ENCODE measurements around the gene INAVA. TPM values are rescaled to one million over a fixed set of nuclear protein-coding genes. Genes with fewer than 3 reads are reported as not detected.

Gene INAVA
- total RNA-seq, 1 experiment from 2014 or later = 36.8 TPM

GRCh38 chr1:200899015-200899386 is 4.3 kb downstream of the INAVA start:
- Mint-ChIP-seq H3K4me1 (peaks cover 31 to 38% of the 10 kb centered on the region in 2 experiments), H3K27me3 (ENCODE audit: low read depth) (no peaks in the 10 kb centered on the region), H3K27ac (peak overlapping the region in 2 of 3 experiments; percentile 77 to 82; a peak in 1 of 7 replicates), H3K9me3 (no peaks in the 10 kb centered on the region; a peak in 1 of 5 replicates), H3K4me3 (no peak overlapping the region), H3K36me3 (ENCODE audit: insufficient read depth in 1 of 3, low read depth in 3 of 3) (peaks cover 28 to 55% (median 52%) of the 10 kb centered on the region in 3 experiments; a peak in 6 of 7 replicates)
- Histone ChIP-seq H2BK12ac (ENCODE audit: insufficient read length, low read depth, low read length) (no peak overlapping the region), H3K23me2 (ENCODE audit: insufficient read length, low read depth, low read length, poor library complexity, severe bottlenecking) (no peaks in the 10 kb centered on the region), H3K27me3 (ENCODE audit: insufficient read depth, low read length) (no peaks in the 10 kb centered on the region), H3K23ac (ENCODE audit: insufficient read length, low read depth, low read length) (no peak overlapping the region), H2BK5ac (ENCODE audit: insufficient read length, low read length) (no peak overlapping the region), H4K20me1 (ENCODE audit: control insufficient read depth, insufficient read depth, insufficient read length) (peaks cover 2% of the 10 kb centered on the region), H2BK15ac (ENCODE audit: low read depth, low read length) (no peak overlapping the region), H3K18ac (ENCODE audit: insufficient read length, low read depth, low read length) (no peak overlapping the region), H3K79me2 (ENCODE audit: insufficient read depth, low read length) (peaks cover 15% of the 10 kb centered on the region; the same call in 1 of the 2 replicates), H4K91ac (ENCODE audit: insufficient read length, low read depth, low read length) (no peak overlapping the region), H2AFZ (ENCODE audit: low read length) (no peak overlapping the region), H3K56ac (ENCODE audit: insufficient read length, low read depth, low read length) (no peak overlapping the region), H3K27ac (ENCODE audit: insufficient read length, low read depth, low read length) (no peak overlapping the region), H2BK120ac (ENCODE audit: low read depth, low read length, poor library complexity, severe bottlenecking) (no peak overlapping the region), H2BK20ac (ENCODE audit: low read depth, low read length, poor library complexity, severe bottlenecking) (no peak overlapping the region), H2AK5ac (ENCODE audit: insufficient read length, low read length) (no peak overlapping the region), H3K4me2 (ENCODE audit: insufficient read depth, insufficient read length, low read length) (no peak overlapping the region), H3K9me3 (ENCODE audit: control insufficient read depth, low read depth, low read length) (no peaks in the 10 kb centered on the region), H3T11ph (ENCODE audit: low read length) (no peak overlapping the region), H3K79me1 (ENCODE audit: insufficient read depth, low read depth, low read length, poor library complexity, severe bottlenecking) (peaks cover 7% of the 10 kb centered on the region), H4K8ac (replicated peaks; ENCODE audit: insufficient read length, low read depth, low read length) (no peak overlapping the region), H3K9ac (ENCODE audit: extremely low read depth, insufficient read length, low read length) (no peak overlapping the region), H3K4me1 (ENCODE audit: insufficient read depth, low read length) (peaks cover 9% of the 10 kb centered on the region; the same call in 1 of the 2 replicates), H4K5ac (ENCODE audit: insufficient read length, low read depth, low read length) (no peak overlapping the region), H3K4ac (ENCODE audit: low read depth, low read length) (no peak overlapping the region), H3K14ac (ENCODE audit: insufficient read depth, low read length) (no peak overlapping the region)
- no peak for DNase-seq
- TF ChIP-seq CTCF (conservative IDR thresholded peaks at IDR 0.05) = no peak
- no CpG with 5 or more reads among the region's 3 CpGs for WGBS (ENCODE audit: extremely low coverage, insufficient read length, low lambda C conversion rate)

Measured in H9 (cell line).